LHCN-M2 (cell line): ENCODE data around the gene OLFML2B. TPM values are rescaled to one million over a fixed set of nuclear protein-coding genes. Genes with fewer than 3 reads are reported as not detected.
A peak's percentile ranks its signal among the peaks of the same experiment; 100 is the strongest.

Experiments
- DNase-seq: peaks from one replicate; pipeline ENCODE4 v3.0.0-alpha.2; 2012; ENCODE audit warnings: low read depth
- total RNA-seq: library from RNA; depleted of rRNA; stranded (reverse); fragments of >200 nt; gene quantifications from 2 replicates; pipeline ENCODE4 v1.2.3, GENCODE V29; 2014; rRNA removed

OLFML2B gene
- total RNA-seq, 1 experiment from 2014 or later: 87.1 TPM

GRCh38 chr1:161945306-161946060 is 78.2 kb downstream of the OLFML2B start:
- no peak for DNase-seq

- DNase-seq: no peak
Observed at GRCh38 chr1:161944381-161944780, 79.3 kb downstream of the OLFML2B start.

GRCh38 chr1:161943737-161944136 is 79.9 kb downstream of the OLFML2B start:
- no peak for DNase-seq

- DNase-seq: no peak
Observed at GRCh38 chr1:161941726-161942436, 81.8 kb downstream of the OLFML2B start.

- DNase-seq: no peak
Observed at GRCh38 chr1:161940866-161941591, 82.6 kb downstream of the OLFML2B start.

- DNase-seq: no peak
Observed at GRCh38 chr1:161936786-161937185, 86.9 kb downstream of the OLFML2B start.

- no peak for DNase-seq
Observed at GRCh38 chr1:161935264-161935663, 88.4 kb downstream of the OLFML2B start.

GRCh38 chr1:161933592-161934588 is 89.8 kb downstream of the OLFML2B start:
- peak; percentile 59 for DNase-seq

Other genes starting within 250 kb of the OLFML2B start
- gene NOS1AP, start 45.8 kb upstream of the OLFML2B start, total RNA-seq: 0.13 and 0.98 TPM in 2 replicates